ENCODE results near the gene PROS1. TPM values are rescaled to one million over a fixed set of nuclear protein-coding genes. Genes with fewer than 3 reads are reported as not detected.

Gene PROS1
- total and polyA plus RNA-seq, 9 of the 15 experiments (the other 6 are each of a cell fraction or from before 2014, with no cell fraction given): 5.5 to 50.5 (median 22.7) TPM

- H3K4me3 ChIP-seq: peak overlapping the region; percentile 88
- POLR2A ChIA-PET: interaction anchor here (1.2 to 2.3 kb wide), 2 partner anchors 8 to 10 kb away, joined by 3 to 7 read pairs; partner anchors contain the start of gene PROS1
- peak overlapping the region; percentile 79 for H3K4me2 ChIP-seq (ENCODE audit: insufficient read depth, low read length)
- DNase-seq (ENCODE audit: extremely low read depth in 1 of 4, low spot score in 3 of 4): peak in 2 of 4 experiments; percentile 34 to 82
- FAIRE-seq: peak; percentile 72
- intact Hi-C loops (cut with micrococcal nuclease): no loop called here
- CTCF ChIA-PET (ENCODE audit: low intra/inter-chr PET ratio): no interaction called here
- no peaks in the 10 kb centered on the region for H3K36me3 ChIP-seq (ENCODE audit: control insufficient read depth, insufficient read depth, low read length)
- BruUV-seq (replicated peaks): no TSS peak
- no peaks in the 10 kb centered on the region for H3K9me3 ChIP-seq (replicated peaks; ENCODE audit: control insufficient read depth, insufficient read depth, low read depth, low read length)
- 0% methylated on average over 11 of the region's 13 CpGs for WGBS (ENCODE audit: insufficient coverage, low coverage, missing lambda C conversion rate)
- peaks cover 3 to 8% of the 10 kb centered on the region in 2 experiments; a peak in 2 of 5 replicates for H3K4me1 ChIP-seq (replicated peaks in 1 of 2; ENCODE audit: control insufficient read depth in 2 of 2, insufficient read depth in 2 of 2, low read length in 2 of 2)
- peaks cover 63% of the 10 kb centered on the region for H3K79me2 ChIP-seq (ENCODE audit: control insufficient read depth, insufficient read depth, low read length)
- H3K27ac ChIP-seq (ENCODE audit: extremely low read depth, low read depth, low read length): peak overlapping the region; percentile 82
- H3K9ac ChIP-seq (ENCODE audit: insufficient read depth in 1 of 2, low read depth in 2 of 2, low read length in 2 of 2): peak overlapping the region; percentile 63 to 85
- no peaks in the 10 kb centered on the region for H3K27me3 ChIP-seq (ENCODE audit: control insufficient read depth in 2 of 2, insufficient read depth in 2 of 2, low read length in 2 of 2)
- no peaks in the 10 kb centered on the region for H4K20me1 ChIP-seq (replicated peaks; ENCODE audit: control insufficient read depth, insufficient read depth, low read length)
- ATAC-seq: peak; percentile 76
- in situ Hi-C loops (cut with MboI): no loop called here
- H3K9me1 ChIP-seq (ENCODE audit: control insufficient read depth, insufficient read depth, low read length): no peaks in the 10 kb centered on the region
- H2AFZ ChIP-seq (ENCODE audit: low read depth, low read length): peak overlapping the region; percentile 54
- 0 out of 2 replicates have a peak, but pooled peaks have one; percentile 23 for TF ChIP-seq ATF3 (IDR thresholded peaks at IDR 0.05)
- no peak for TF ChIP-seq ATF3 (CRISPR knock-in tag; conservative IDR thresholded peaks at IDR 0.05)
- peak; percentile 86 for TF ChIP-seq ZNF384 (IDR thresholded peaks at IDR 0.05; ENCODE audit: low read depth, low read length)
- TF ChIP-seq GABPB1 (CRISPR knock-in tag; IDR thresholded peaks at IDR 0.05): no peak
- TF ChIP-seq ZKSCAN3 (CRISPR knock-in tag; IDR thresholded peaks at IDR 0.05): no peak
- TF ChIP-seq RB1 (IDR thresholded peaks at IDR 0.05; ENCODE audit: low read depth): no peak
- TF ChIP-seq PBX2 (CRISPR knock-in tag; IDR thresholded peaks at IDR 0.05; ENCODE audit: low read depth): no peak
- peak; percentile 44 for TF ChIP-seq PBX2 (tag; conservative IDR thresholded peaks at IDR 0.05; ENCODE audit: low read depth)
- no peak for TF ChIP-seq PHB2 (IDR thresholded peaks at IDR 0.05; ENCODE audit: low read depth)
- TF ChIP-seq TAF1 (IDR thresholded peaks at IDR 0.05; ENCODE audit: control insufficient read depth, extremely low read depth, insufficient read depth, low read length, severe bottlenecking): peak; percentile 57
- TF ChIP-seq PKNOX1 (IDR thresholded peaks at IDR 0.05): peak; percentile 79
- TF ChIP-seq ZNF75A (CRISPR knock-in tag; IDR thresholded peaks at IDR 0.05): no peak
- TF ChIP-seq, protein P1, sequence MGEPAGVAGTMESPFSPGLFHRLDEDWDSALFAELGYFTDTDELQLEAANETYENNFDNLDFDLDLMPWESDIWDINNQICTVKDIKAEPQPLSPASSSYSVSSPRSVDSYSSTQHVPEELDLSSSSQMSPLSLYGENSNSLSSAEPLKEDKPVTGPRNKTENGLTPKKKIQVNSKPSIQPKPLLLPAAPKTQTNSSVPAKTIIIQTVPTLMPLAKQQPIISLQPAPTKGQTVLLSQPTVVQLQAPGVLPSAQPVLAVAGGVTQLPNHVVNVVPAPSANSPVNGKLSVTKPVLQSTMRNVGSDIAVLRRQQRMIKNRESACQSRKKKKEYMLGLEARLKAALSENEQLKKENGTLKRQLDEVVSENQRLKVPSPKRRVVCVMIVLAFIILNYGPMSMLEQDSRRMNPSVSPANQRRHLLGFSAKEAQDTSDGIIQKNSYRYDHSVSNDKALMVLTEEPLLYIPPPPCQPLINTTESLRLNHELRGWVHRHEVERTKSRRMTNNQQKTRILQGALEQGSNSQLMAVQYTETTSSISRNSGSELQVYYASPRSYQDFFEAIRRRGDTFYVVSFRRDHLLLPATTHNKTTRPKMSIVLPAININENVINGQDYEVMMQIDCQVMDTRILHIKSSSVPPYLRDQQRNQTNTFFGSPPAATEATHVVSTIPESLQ (CRISPR knock-in tag; IDR thresholded peaks at IDR 0.05): no peak
- 0 out of 2 replicates have a peak, but pooled peaks have one; percentile 20 for TF ChIP-seq JUND (IDR thresholded peaks at IDR 0.05; ENCODE audit: borderline replicate concordance, low read depth, low read length)
- no peak for TF ChIP-seq JUND (tag; IDR thresholded peaks at IDR 0.05; ENCODE audit: borderline replicate concordance, low read depth, low read length)
- TF ChIP-seq BCOR (IDR thresholded peaks at IDR 0.05): 0 out of 2 replicates have a peak, but pooled peaks have one; percentile 2
- 0 out of 2 replicates have a peak, but pooled peaks have one; percentile 14 for TF ChIP-seq DPF2 (IDR thresholded peaks at IDR 0.05)
- TF ChIP-seq POLR2G (IDR thresholded peaks at IDR 0.05; ENCODE audit: low read depth, low read length): 0 out of 2 replicates have a peak, but pooled peaks have one; percentile 25
Measured at GRCh38 chr3:93981649-93982048, 8.0 kb upstream of the PROS1 start.

Data from K562 (cell line).